Endodermal cell (in vitro differentiated cells): ENCODE measurements around the gene PIGQ. TPM values are rescaled to one million over a fixed set of nuclear protein-coding genes. Genes with fewer than 3 reads are reported as not detected.

ENCODE experiments used
- DNase-seq: peaks from one replicate; pipeline ENCODE4 v3.0.0-alpha.2; 2017
- H3K27ac ChIP-seq: 2 replicates; pipeline ENCODE4 v1.5.1; 2013; ENCODE audit warnings: mild to moderate bottlenecking, low read depth, low read length, moderate library complexity
- H3K27me3 ChIP-seq: 2 replicates; pipeline ENCODE4 v1.6.1; 2013; ENCODE audit warnings: mild to moderate bottlenecking, low read length, moderate library complexity; ENCODE audit not compliant: insufficient read depth, control insufficient read depth, poor library complexity, severe bottlenecking
- H3K36me3 ChIP-seq: 2 replicates; pipeline ENCODE4 v1.7.0; 2013; ENCODE audit warnings: mild to moderate bottlenecking, low read length, moderate library complexity; ENCODE audit not compliant: control insufficient read depth, insufficient read depth
- H3K4me1 ChIP-seq: one replicate; pipeline ENCODE4 v1.7.0; 2013; ENCODE audit warnings: low read length; ENCODE audit not compliant: control insufficient read depth, insufficient read depth
- H3K4me3 ChIP-seq: 2 replicates; pipeline ENCODE4 v1.5.1; 2013; ENCODE audit warnings: mild to moderate bottlenecking, low read length, moderate library complexity
- H3K9ac ChIP-seq: 2 replicates; pipeline ENCODE4 v1.6.1; 2013; ENCODE audit warnings: mild to moderate bottlenecking, low read length, moderate library complexity; ENCODE audit not compliant: poor library complexity, severe bottlenecking; ENCODE audit errors: extremely low read depth
- H3K9me3 ChIP-seq: 2 replicates; pipeline ENCODE4 v1.6.1; 2013; ENCODE audit warnings: mild to moderate bottlenecking, low read length, moderate library complexity; ENCODE audit not compliant: control insufficient read depth
- H3K27ac Mint-ChIP-seq: 2 replicates; pipeline ENCODE4 v1.8.0; 2020; ENCODE audit warnings: mixed read lengths
- H3K27me3 Mint-ChIP-seq: 2 replicates; pipeline ENCODE4 v1.8.0; 2021; ENCODE audit warnings: mild to moderate bottlenecking, mixed read lengths; ENCODE audit not compliant: insufficient read depth
- H3K36me3 Mint-ChIP-seq: 2 replicates; pipeline ENCODE4 v1.8.0; 2020; ENCODE audit warnings: low read depth, mixed read lengths
- H3K4me1 Mint-ChIP-seq: 2 replicates; pipeline ENCODE4 v1.8.0; 2020; ENCODE audit warnings: mixed read lengths
- H3K4me3 Mint-ChIP-seq: 2 replicates; pipeline ENCODE4 v1.8.0; 2020; ENCODE audit warnings: mild to moderate bottlenecking, moderate library complexity, mixed read lengths
- H3K9me3 Mint-ChIP-seq: 2 replicates; pipeline ENCODE4 v1.8.0; 2020; ENCODE audit warnings: mild to moderate bottlenecking, mixed read lengths
- CTCF ChIP-seq: fragments of 200-600 bp; sonication (generic); conservative IDR thresholded peaks from 2 replicates; pipeline ENCODE4 v1.5.0; 2021; ENCODE audit warnings: antibody characterized with exemption, mild to moderate bottlenecking
- WGBS, 2 experiments: methylation state at CpG; one replicate each; pipeline versions ENCODE4 v1.1.5 to v1.1.7; 2013; ENCODE audit warnings: missing lambda C conversion rate in 2 of 2, mixed read lengths in 1 of 2; ENCODE audit not compliant: insufficient coverage in 1 of 2, insufficient read length in 1 of 2; 5-methylcytosine and 5-hydroxymethylcytosine counted together
- total RNA-seq, 2 donors: library from RNA; stranded (reverse); fragmentation: NEBNext Ultra II Directional in 1 of 2; extraction: Animal tissue kit (Norgen Biotek cat#: 25700) in 1 of 2; gene quantifications; 2 replicates in 1 of 2; 3 replicates in 1 of 2; pipeline ENCODE4 v1.2.1, GENCODE V29; 2021

The PIGQ gene
- total RNA-seq, 2 donors from 2014 or later, result 128 to 129 TPM

DNA sequence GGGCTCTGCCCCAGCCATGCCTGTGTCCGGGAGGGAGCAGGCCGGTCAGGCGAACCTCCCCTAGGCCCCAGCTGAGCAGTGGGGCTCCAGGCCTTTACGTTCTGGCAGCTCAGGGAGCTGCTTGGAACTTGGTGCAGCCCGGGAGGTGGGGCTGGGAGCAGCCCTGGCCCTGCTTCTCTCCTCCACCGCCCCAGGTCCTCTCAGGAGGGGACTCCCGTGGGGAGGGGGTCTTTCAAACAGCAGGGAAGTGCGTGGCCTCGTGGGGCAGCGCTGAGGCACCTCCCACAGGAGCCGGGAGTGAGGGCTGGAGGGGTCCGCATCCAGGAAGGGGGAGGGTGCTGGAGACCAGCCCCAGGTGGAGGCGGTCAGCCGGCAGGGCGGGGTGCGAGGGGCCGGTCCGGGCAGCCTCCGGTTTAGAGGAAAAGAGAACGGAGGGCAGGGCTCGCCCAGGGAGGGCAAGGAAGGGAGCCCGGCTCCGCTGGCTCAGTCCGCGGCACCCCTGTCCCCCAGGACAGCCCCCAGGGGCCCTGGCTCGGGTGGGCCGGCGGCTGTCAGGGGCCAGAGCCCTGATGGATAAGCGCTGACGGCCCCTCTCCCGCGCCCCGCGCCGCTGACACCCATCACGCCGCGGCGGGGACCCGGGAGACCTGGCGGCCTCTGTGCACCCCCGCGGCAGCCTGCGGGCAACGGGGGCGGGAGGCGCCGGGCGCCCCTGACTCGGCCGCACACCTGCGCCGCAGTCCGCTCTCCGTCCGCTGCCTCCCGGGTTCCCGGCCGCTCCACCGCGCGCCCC is 10.2 kb upstream of the PIGQ start:
- H3K36me3 ChIP-seq, result no peaks in the 10 kb centered on the region
- no peaks in the 10 kb centered on the region for H3K4me1 ChIP-seq
- peaks cover 30% of the 10 kb centered on the region for H3K27me3 Mint-ChIP-seq
- H3K9ac ChIP-seq, result no peak overlapping the region
- TF ChIP-seq CTCF, result no peak
- no peaks in the 10 kb centered on the region for H3K9me3 ChIP-seq
- peak overlapping the region; percentile 39 for H3K4me3 Mint-ChIP-seq
- H3K36me3 Mint-ChIP-seq, result no peaks in the 10 kb centered on the region
- DNase-seq, result no peak
- no peak overlapping the region for H3K27ac ChIP-seq
- peaks cover 45% of the 10 kb centered on the region for H3K27me3 ChIP-seq
- H3K9me3 Mint-ChIP-seq, result no peaks in the 10 kb centered on the region
- H3K27ac Mint-ChIP-seq, result no peak overlapping the region
- H3K4me1 Mint-ChIP-seq, result no peaks in the 10 kb centered on the region
- no peak overlapping the region for H3K4me3 ChIP-seq
- 16 to 17% methylated on average over 20 to 62 of the region's 62 CpGs for WGBS, 2 experiments

DNA sequence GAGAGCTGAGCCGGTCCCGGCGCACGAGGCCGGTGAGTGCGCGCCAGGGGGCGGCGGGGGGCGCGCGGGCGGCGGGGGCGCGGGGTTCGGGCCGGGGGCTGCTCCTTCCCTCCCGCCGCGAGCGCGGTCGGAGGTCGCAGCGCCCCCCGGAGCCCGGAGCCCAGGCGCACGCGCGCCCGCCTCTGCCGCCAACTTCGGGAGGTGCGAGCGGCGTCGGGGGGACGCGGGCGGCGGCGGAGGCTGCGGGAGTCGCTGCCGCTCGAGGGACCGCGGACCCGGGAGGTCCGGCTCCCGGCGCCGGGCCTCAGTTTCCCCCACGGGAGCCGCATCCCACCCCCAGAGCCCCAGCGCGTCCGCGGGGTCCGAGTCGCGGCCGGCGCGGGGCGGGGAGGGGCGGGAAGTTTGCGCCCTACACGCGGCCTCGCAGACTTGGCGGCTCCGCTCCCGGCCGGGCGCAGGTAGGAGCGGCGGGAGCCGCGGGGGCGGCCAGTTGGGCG is 9.5 kb upstream of the PIGQ start, which contains the start of gene PRR35:
Gene PRR35, plus strand, starts transcription at position 191 of the 497 bp plus-strand sequence. CDS start 2,901 bp downstream, outside the sequence.
- Mint-ChIP-seq H3K36me3 (no peaks in the 10 kb centered on the region), H3K9me3 (no peaks in the 10 kb centered on the region), H3K27ac (no peak within 1 kb of the TSS), H3K4me3 (peak within 1 kb of the TSS; percentile 39), H3K4me1 (no peaks in the 10 kb centered on the region), H3K27me3 (peaks cover 30% of the 10 kb centered on the region)
- no peaks in the 10 kb centered on the region for H3K36me3 ChIP-seq
- H3K9ac ChIP-seq, result no peak within 1 kb of the TSS
- no peak within 1 kb of the TSS for H3K4me3 ChIP-seq
- no peaks in the 10 kb centered on the region for H3K4me1 ChIP-seq
- no peak for TF ChIP-seq CTCF
- no peak within 1 kb of the TSS for H3K27ac ChIP-seq
- no peaks in the 10 kb centered on the region for H3K9me3 ChIP-seq
- DNase-seq, result no peak
- H3K27me3 ChIP-seq, result peaks cover 45% of the 10 kb centered on the region
- 2% methylated on average over 10 to 84 of the region's 84 CpGs for WGBS, 2 experiments

GRCh38 chr16:560701-561412 is 8.9 kb upstream of the PIGQ start:
- H3K4me1 ChIP-seq, result peaks cover 2% of the 10 kb centered on the region
- Mint-ChIP-seq H3K9me3 (no peaks in the 10 kb centered on the region), H3K27ac (no peak overlapping the region), H3K4me3 (no peak overlapping the region), H3K27me3 (peaks cover 30% of the 10 kb centered on the region), H3K4me1 (no peaks in the 10 kb centered on the region), H3K36me3 (no peaks in the 10 kb centered on the region)
- no peak for TF ChIP-seq CTCF
- DNase-seq, result no peak
- H3K27me3 ChIP-seq, result peaks cover 45% of the 10 kb centered on the region
- H3K36me3 ChIP-seq, result no peaks in the 10 kb centered on the region
- WGBS, 2 experiments, result 47 to 74% methylated on average over 15 to 52 of the region's 54 CpGs
- H3K4me3 ChIP-seq, result no peak overlapping the region
- H3K9me3 ChIP-seq, result no peaks in the 10 kb centered on the region
- no peak overlapping the region for H3K27ac ChIP-seq
- H3K9ac ChIP-seq, result no peak overlapping the region
